Stimulated activated naive CD4-positive, alpha-beta T cell treated with Interleukin-2 at 50 U/mL for 16 hours (primary cell): ENCODE results near the gene PARP14.

Experiments used
- DNase-seq: peaks from one replicate; lab custom pipeline; 2025; lab: John Stamatoyannopoulos, UW

PARP14 gene

DNA sequence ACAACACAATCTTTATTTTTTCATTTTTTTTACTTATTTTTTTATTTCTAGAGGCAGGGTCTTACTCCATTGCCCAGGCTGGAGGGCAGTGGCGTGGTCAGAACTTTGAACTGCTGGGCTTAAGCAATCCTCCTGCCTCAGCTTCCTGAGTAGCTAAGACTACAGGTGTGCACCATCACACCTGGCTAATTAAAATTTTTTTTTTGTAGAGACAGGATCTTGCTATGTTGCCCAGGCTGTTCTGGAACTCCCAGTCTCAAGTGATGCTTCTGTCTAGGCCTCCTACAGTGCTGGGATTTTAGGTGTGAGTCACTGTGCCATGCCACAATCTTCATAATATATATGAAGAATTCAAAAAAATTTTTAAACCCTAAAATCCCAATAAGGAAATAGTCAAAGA lies 92.2 kb downstream of the PARP14 start:
- DNase-seq, result no peak

- DNase-seq, result no peak
These were observed 93.4 kb downstream of the PARP14 start for GRCh38 chr3:122773944-122774509.

GRCh38 chr3:122774564-122774963 lies 93.9 kb downstream of the PARP14 start:
- no peak for DNase-seq

DNA sequence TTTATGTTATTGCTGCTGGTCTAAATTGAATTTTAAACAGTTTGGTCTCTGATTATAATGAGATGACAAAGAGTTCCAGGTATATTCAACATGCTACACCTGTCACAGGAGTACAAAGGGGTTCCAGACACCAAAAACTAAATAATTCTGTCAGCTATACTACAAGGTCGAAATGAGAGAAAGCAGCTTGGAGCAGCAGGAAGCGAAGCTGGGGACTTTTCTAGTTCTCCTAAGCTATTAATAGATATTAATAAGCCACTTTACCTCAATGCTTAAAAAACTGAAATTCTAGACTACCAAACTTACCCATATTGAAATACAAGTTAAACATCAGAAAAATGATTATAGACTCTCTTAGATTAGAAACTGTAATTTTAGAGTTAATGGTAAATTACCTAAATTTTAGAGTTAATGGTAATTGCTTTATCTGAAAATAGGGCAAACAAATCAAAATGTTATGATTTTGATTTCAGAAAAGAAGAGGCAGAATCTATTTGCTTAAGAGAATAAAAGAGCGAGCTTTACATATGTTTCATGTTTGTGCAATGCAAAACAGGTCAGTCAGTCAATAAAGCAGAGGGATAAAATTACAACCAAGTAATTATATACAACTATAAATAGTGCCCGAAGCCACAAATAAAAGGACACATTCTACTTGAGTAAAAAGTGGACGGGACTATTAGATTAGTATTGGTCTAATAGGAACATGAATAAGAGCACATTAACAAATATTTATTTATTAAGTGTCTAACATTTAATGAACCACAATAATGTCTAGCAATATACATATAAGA lies 96.2 kb downstream of the PARP14 start:
- DNase-seq, result no peak

DNA sequence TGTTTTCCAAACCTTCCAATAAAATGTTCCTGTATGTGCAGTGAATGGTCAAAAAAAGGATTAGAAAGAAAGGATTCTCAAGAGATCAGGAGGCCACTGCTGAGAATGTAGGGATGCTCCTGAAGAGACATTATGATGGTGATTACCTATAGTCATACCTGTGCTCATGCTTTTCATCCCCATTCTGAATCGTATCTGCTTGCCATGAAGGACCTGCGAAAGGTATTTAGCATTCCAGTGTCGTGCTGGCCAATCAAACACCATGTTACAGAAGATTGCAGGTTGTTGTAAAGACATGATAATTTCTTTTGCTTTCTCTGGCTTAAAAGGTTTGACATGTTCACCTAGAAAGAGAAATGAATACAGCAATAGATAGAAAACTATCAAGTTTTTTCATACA lies 96.9 kb downstream of the PARP14 start:
- DNase-seq, result no peak
